K562 (cell line): ENCODE results near the gene IDUA. TPM values are rescaled to one million over a fixed set of nuclear protein-coding genes. Genes with fewer than 3 reads are reported as not detected.

Experiments
- ESRRA ChIP-seq: fragments of 450-650 bp; IDR thresholded peaks from 2 replicates; pipeline ENCODE4 v1.6.1; 2014; ENCODE audit warnings: low read depth, mild to moderate bottlenecking, moderate library complexity, borderline replicate concordance
- KDM5B ChIP-seq: fragments of 200-600 bp; sonication (generic); IDR thresholded peaks from 2 replicates; pipeline ENCODE4 v1.6.1; 2012; ENCODE audit warnings: low read depth, mild to moderate bottlenecking, moderate library complexity, low read length, control low read depth, inconsistent platforms; ENCODE audit not compliant: insufficient replicate concordance
- KLF1 ChIP-seq: fragments of 450-650 bp; IDR thresholded peaks from 2 replicates; pipeline ENCODE4 v1.6.1; 2016; ENCODE audit warnings: missing genetic modification characterization, missing compliant biosample characterization
- NBN ChIP-seq: fragments of 450-650 bp; IDR thresholded peaks from 2 replicates; pipeline ENCODE4 v1.6.1; 2016; ENCODE audit warnings: low read depth, mild to moderate bottlenecking
- TOE1 ChIP-seq, 2 experiments: fragments of 450-650 bp in 1 of 2; sonication (generic) in 1 of 2; formaldehyde crosslinking in 1 of 2; IDR thresholded peaks; 2 replicates each; pipeline versions ENCODE4 v1.7.1 to v1.8.0; 2016 to 2022; ENCODE audit warnings: borderline replicate concordance in 2 of 2, mild to moderate bottlenecking in 2 of 2, antibody characterized with exemption in 1 of 2, inconsistent platforms in 1 of 2, low read depth in 1 of 2, missing genetic modification reagents in 1 of 2, moderate library complexity in 1 of 2
- ZBTB40 ChIP-seq, 2 experiments: fragments of 450-650 bp in 1 of 2; sonication (generic) in 1 of 2; formaldehyde crosslinking in 1 of 2; IDR thresholded peaks; 2 replicates each; pipeline versions ENCODE4 v1.7.1 to v1.9.0; 2016 to 2022; ENCODE audit warnings: inconsistent platforms in 1 of 2, mild to moderate bottlenecking in 1 of 2, missing genetic modification reagents in 1 of 2
- ZNF589 ChIP-seq: fragments of 200-800 bp; sonication (Bioruptor generic); IDR thresholded peaks from 2 replicates; pipeline ENCODE4 v1.6.1; 2016; ENCODE audit warnings: low read depth, missing genetic modification characterization, missing compliant biosample characterization
- polyA plus RNA-seq, 8 experiments: library from polyadenylated mRNA; depleted of rRNA in 4 of 8; stranded (reverse) in 5 of 8; unstranded in 3 of 8; fragments of >200 nt; fragmentation: Nextera tagmentation in 2 of 8; fragmentation: Illumina TruSeq in 1 of 8; extraction: Ambion mirVana in 2 of 8; extraction: Trizol in 1 of 8; gene quantifications; 2 replicates each; pipeline versions ENCODE4 v1.2.1 to v1.2.3, GENCODE V29; 2011 to 2014; ENCODE audit warnings: inconsistent platforms in 1 of 8, missing spikeins in 1 of 8
- total RNA-seq, 7 experiments: library from RNA; depleted of rRNA in 6 of 7; stranded (reverse); fragments of >200 nt in 6 of 7; fragmentation: Illumina TruSeq in 2 of 7; extraction: Trizol in 2 of 7; gene quantifications; 2 replicates each; pipeline versions ENCODE4 v1.2.1 to v1.2.3, GENCODE V29; 2011 to 2021; ENCODE audit warnings: low replicate concordance in 1 of 7

Gene IDUA
- total and polyA plus RNA-seq, 9 of the 15 experiments (the other 6 are each of a cell fraction or from before 2014, with no cell fraction given) = 0.04 to 16.1 (median 1.2) TPM

GRCh38 chr4:986428-986878 is 391 bp upstream of the IDUA start (continued):
- TF ChIP-seq ZBTB40 (IDR thresholded peaks at IDR 0.05) (peak; percentile 42; the same call in 1 of the 2 replicates), ZBTB40 (CRISPR knock-in tag; IDR thresholded peaks at IDR 0.05) (no peak), KLF1 (no peak), ZNF589 (no peak), ESRRA (no peak), NBN (0 out of 2 replicates have a peak, but pooled peaks have one; percentile 42), TOE1 (IDR thresholded peaks at IDR 0.05; ENCODE audit: borderline replicate concordance) (peak; percentile 41; the same call in 1 of the 2 replicates), TOE1 (CRISPR knock-in tag; IDR thresholded peaks at IDR 0.05; ENCODE audit: borderline replicate concordance, low read depth) (no peak), KDM5B (peak; percentile 78)
